Neural cell (in vitro differentiated cells): ENCODE data around the gene MAD2L2. TPM values are rescaled to one million over a fixed set of nuclear protein-coding genes. Genes with fewer than 3 reads are reported as not detected.

Experiments
- H2AFZ ChIP-seq: fragments of 200-600, 300-800 bp; sonication (generic), shearing (Covaris generic); 2 replicates; pipeline ENCODE4 v1.6.0; 2014; ENCODE audit warnings: low read depth, mild to moderate bottlenecking, antibody characterized with exemption, low read length, moderate library complexity
- H3F3A ChIP-seq: fragments of 200-600 bp; shearing (Covaris generic); 2 replicates; pipeline ENCODE4 v1.6.1; 2016; ENCODE audit warnings: mild to moderate bottlenecking, moderate library complexity, mixed read lengths, antibody characterized with exemption, low read length; ENCODE audit not compliant: insufficient read depth, poor library complexity, severe bottlenecking
- H3K27ac ChIP-seq: fragments of 200-600, 300-800 bp; sonication (generic), shearing (Covaris generic); 2 replicates; pipeline ENCODE4 v1.5.1; 2014; ENCODE audit warnings: mild to moderate bottlenecking, low read length, moderate library complexity
- H3K27me3 ChIP-seq: fragments of 300-800, 200-600 bp; sonication (generic), shearing (Covaris generic); 2 replicates; pipeline ENCODE4 v1.6.0; 2014; ENCODE audit warnings: mild to moderate bottlenecking, low read depth, low read length, moderate library complexity; ENCODE audit not compliant: insufficient read depth
- H3K36me3 ChIP-seq: fragments of 300-800, 200-600 bp; sonication (generic), shearing (Covaris generic); 2 replicates; pipeline ENCODE4 v1.5.1; 2014; ENCODE audit warnings: mild to moderate bottlenecking, antibody characterized with exemption, low read length, moderate library complexity; ENCODE audit not compliant: insufficient read depth
- H3K4me2 ChIP-seq: fragments of 300-800, 200-600 bp; sonication (generic), shearing (Covaris generic); 2 replicates; pipeline ENCODE4 v1.6.0; 2014; ENCODE audit warnings: mild to moderate bottlenecking, low read length
- H3K4me3 ChIP-seq: fragments of 300-800, 200-600 bp; sonication (generic), shearing (Covaris generic); 2 replicates; pipeline ENCODE4 v1.5.1; 2014; ENCODE audit warnings: mild to moderate bottlenecking, low read length, moderate library complexity
- H3K79me2 ChIP-seq: fragments of 200-600 bp; shearing (Covaris generic); replicated peaks from 2 replicates; pipeline ENCODE4 v1.6.0; 2014; ENCODE audit warnings: mild to moderate bottlenecking, low read length, moderate library complexity; ENCODE audit not compliant: insufficient read depth
- H3K9ac ChIP-seq: fragments of 300-800, 200-600 bp; sonication (generic), shearing (Covaris generic); 2 replicates; pipeline ENCODE4 v1.6.1; 2016; ENCODE audit warnings: mild to moderate bottlenecking, low read length, mixed read lengths
- H3K9me2 ChIP-seq: fragments of 200-600 bp; shearing (Covaris generic); 2 replicates; pipeline ENCODE4 v1.6.1; 2016; ENCODE audit warnings: mild to moderate bottlenecking, low read length, mixed read lengths; ENCODE audit not compliant: insufficient read depth
- H3K9me3 ChIP-seq: fragments of 200-600, 300-800 bp; sonication (generic), shearing (Covaris generic); 2 replicates; pipeline ENCODE4 v1.6.1; 2016; ENCODE audit warnings: mild to moderate bottlenecking, mixed run types, low read length, moderate library complexity, mixed read lengths
- H4K20me1 ChIP-seq: fragments of 200-600 bp; shearing (Covaris generic); 2 replicates; pipeline ENCODE4 v1.6.1; 2016; ENCODE audit warnings: mild to moderate bottlenecking, mixed run types; ENCODE audit not compliant: insufficient read depth
- CTCF ChIP-seq: fragments of 450-650 bp; IDR thresholded peaks from 2 replicates; pipeline ENCODE4 v1.5.1; 2014; ENCODE audit warnings: antibody characterized with exemption, mild to moderate bottlenecking, moderate library complexity; ENCODE audit not compliant: poor library complexity, severe bottlenecking
- EP300 ChIP-seq: fragments of 450-650 bp; conservative IDR thresholded peaks from 2 replicates; pipeline ENCODE4 v1.6.1; 2014; ENCODE audit warnings: antibody characterized with exemption, mild to moderate bottlenecking, moderate library complexity; ENCODE audit not compliant: poor library complexity, severe bottlenecking
- EZH2 ChIP-seq: fragments of 200-600, 300-800 bp; shearing (Covaris generic), sonication (generic); IDR thresholded peaks from 2 replicates; pipeline ENCODE4 v1.6.1; 2014; ENCODE audit warnings: antibody characterized with exemption, low read length, borderline replicate concordance, mild to moderate bottlenecking; ENCODE audit not compliant: insufficient read depth, poor library complexity, severe bottlenecking
- MXI1 ChIP-seq: fragments of 450-650 bp; conservative IDR thresholded peaks from 2 replicates; pipeline ENCODE4 v1.6.1; 2014; ENCODE audit warnings: antibody characterized with exemption, mild to moderate bottlenecking; ENCODE audit not compliant: poor library complexity, severe bottlenecking
- POLR2AphosphoS5 ChIP-seq: IDR thresholded peaks from 2 replicates; pipeline ENCODE4 v1.6.1; 2012
- RAD21 ChIP-seq: fragments of 450-650 bp; conservative IDR thresholded peaks from 2 replicates; pipeline ENCODE4 v1.6.1; 2014; ENCODE audit warnings: antibody characterized with exemption, mild to moderate bottlenecking, moderate library complexity
- SMC3 ChIP-seq: fragments of 450-650 bp; conservative IDR thresholded peaks from 2 replicates; pipeline ENCODE4 v1.6.1; 2014; ENCODE audit warnings: antibody characterized with exemption, mild to moderate bottlenecking, moderate library complexity; ENCODE audit not compliant: poor library complexity
- TAF1 ChIP-seq: IDR thresholded peaks from 2 replicates; pipeline ENCODE4 v1.6.1; 2012; ENCODE audit warnings: low read depth
- polyA plus RNA-seq: library from polyadenylated mRNA; depleted of rRNA; stranded (reverse); fragments of >200 nt; gene quantifications from 2 replicates; pipeline ENCODE4 v1.2.3, GENCODE V29; 2014
- TF ChIP-seq, protein P1 (sequence below): IDR thresholded peaks from 2 replicates; pipeline ENCODE4 v1.6.1; 2012; ENCODE audit warnings: borderline replicate concordance

The MAD2L2 gene
- polyA plus RNA-seq, 1 donor from 2014 or later = 182 TPM

- Histone ChIP-seq H2AFZ (peak overlapping the region; percentile 45), H4K20me1 (no peaks in the 10 kb centered on the region), H3K79me2 (peaks cover 11% of the 10 kb centered on the region), H3K9ac (peak overlapping the region; percentile 81), H3K4me2 (peak overlapping the region; percentile 78), H3F3A (peaks cover 12% of the 10 kb centered on the region), H3K27me3 (no peaks in the 10 kb centered on the region), H3K9me3 (no peaks in the 10 kb centered on the region), H3K9me2 (no peaks in the 10 kb centered on the region), H3K4me3 (peak overlapping the region; percentile 98), H3K27ac (peak overlapping the region; percentile 78), H3K36me3 (no peaks in the 10 kb centered on the region)
- no peak for TF ChIP-seq EZH2
- TF ChIP-seq TAF1 = no peak
- TF ChIP-seq POLR2AphosphoS5 = no peak
- TF ChIP-seq SMC3 = no peak
- no peak for TF ChIP-seq CTCF
- no peak for TF ChIP-seq EP300
- TF ChIP-seq, protein P1, sequence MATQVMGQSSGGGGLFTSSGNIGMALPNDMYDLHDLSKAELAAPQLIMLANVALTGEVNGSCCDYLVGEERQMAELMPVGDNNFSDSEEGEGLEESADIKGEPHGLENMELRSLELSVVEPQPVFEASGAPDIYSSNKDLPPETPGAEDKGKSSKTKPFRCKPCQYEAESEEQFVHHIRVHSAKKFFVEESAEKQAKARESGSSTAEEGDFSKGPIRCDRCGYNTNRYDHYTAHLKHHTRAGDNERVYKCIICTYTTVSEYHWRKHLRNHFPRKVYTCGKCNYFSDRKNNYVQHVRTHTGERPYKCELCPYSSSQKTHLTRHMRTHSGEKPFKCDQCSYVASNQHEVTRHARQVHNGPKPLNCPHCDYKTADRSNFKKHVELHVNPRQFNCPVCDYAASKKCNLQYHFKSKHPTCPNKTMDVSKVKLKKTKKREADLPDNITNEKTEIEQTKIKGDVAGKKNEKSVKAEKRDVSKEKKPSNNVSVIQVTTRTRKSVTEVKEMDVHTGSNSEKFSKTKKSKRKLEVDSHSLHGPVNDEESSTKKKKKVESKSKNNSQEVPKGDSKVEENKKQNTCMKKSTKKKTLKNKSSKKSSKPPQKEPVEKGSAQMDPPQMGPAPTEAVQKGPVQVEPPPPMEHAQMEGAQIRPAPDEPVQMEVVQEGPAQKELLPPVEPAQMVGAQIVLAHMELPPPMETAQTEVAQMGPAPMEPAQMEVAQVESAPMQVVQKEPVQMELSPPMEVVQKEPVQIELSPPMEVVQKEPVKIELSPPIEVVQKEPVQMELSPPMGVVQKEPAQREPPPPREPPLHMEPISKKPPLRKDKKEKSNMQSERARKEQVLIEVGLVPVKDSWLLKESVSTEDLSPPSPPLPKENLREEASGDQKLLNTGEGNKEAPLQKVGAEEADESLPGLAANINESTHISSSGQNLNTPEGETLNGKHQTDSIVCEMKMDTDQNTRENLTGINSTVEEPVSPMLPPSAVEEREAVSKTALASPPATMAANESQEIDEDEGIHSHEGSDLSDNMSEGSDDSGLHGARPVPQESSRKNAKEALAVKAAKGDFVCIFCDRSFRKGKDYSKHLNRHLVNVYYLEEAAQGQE = peak; percentile 22
- TF ChIP-seq MXI1 = peak; percentile 67
- no peak for TF ChIP-seq RAD21
Measured at GRCh38 chr1:11680270-11681070, 478 bp downstream of the MAD2L2 start.

GRCh38 chr1:11678442-11678841 lies 2.5 kb downstream of the MAD2L2 start:
- Histone ChIP-seq H3K79me2 (peaks cover 7% of the 10 kb centered on the region), H3F3A (peaks cover 12% of the 10 kb centered on the region), H3K4me3 (no peak overlapping the region), H2AFZ (no peak overlapping the region), H4K20me1 (no peaks in the 10 kb centered on the region), H3K27me3 (no peaks in the 10 kb centered on the region), H3K4me2 (no peak overlapping the region), H3K9me3 (no peaks in the 10 kb centered on the region), H3K9me2 (no peaks in the 10 kb centered on the region), H3K27ac (no peak overlapping the region), H3K9ac (no peak overlapping the region), H3K36me3 (no peaks in the 10 kb centered on the region)
- no peak for TF ChIP-seq POLR2AphosphoS5
